GM18498 (cell line): Measurements from ENCODE around the gene CASS4.

Experiments used
- ATAC-seq: cut with Tn5 transposase; IDR thresholded peaks from one replicate; pipeline ENCODE4 v1.9.1; 2021; ENCODE audit warnings: mild to moderate bottlenecking, moderate library complexity; ENCODE audit not compliant: unreplicated experiment

Gene CASS4

GRCh38 chr20:56442389-56443365, 30.6 kb downstream of the CASS4 start:
- ATAC-seq: no peak

- no peak for ATAC-seq
Observed at GRCh38 chr20:56443654-56444540, 31.8 kb downstream of the CASS4 start.

- ATAC-seq: no peak
Observed at GRCh38 chr20:56445130-56445529, 33.1 kb downstream of the CASS4 start.

GRCh38 chr20:56445540-56445939, 33.5 kb downstream of the CASS4 start:
- ATAC-seq: no peak

GRCh38 chr20:56447227-56447626, 35.2 kb downstream of the CASS4 start:
- ATAC-seq: no peak

- no peak for ATAC-seq
Observed at GRCh38 chr20:56449459-56449858, 37.4 kb downstream of the CASS4 start.

- ATAC-seq: no peak
Observed at GRCh38 chr20:56451056-56451765, 39.2 kb downstream of the CASS4 start.

GRCh38 chr20:56453352-56453751, 41.3 kb downstream of the CASS4 start:
- peak; percentile 86 for ATAC-seq

GRCh38 chr20:56454754-56455153, 42.7 kb downstream of the CASS4 start:
- no peak for ATAC-seq

- no peak for ATAC-seq
Observed at GRCh38 chr20:56458206-56458821, 46.3 kb downstream of the CASS4 start.

- ATAC-seq: no peak
Observed at GRCh38 chr20:56460459-56460858, 48.4 kb downstream of the CASS4 start.

- ATAC-seq: no peak
Observed at GRCh38 chr20:56461576-56461975, 49.5 kb downstream of the CASS4 start.

GRCh38 chr20:56463428-56463827, 51.4 kb downstream of the CASS4 start:
- ATAC-seq: no peak

- ATAC-seq: peak; percentile 25
Observed at GRCh38 chr20:56465997-56466396, 53.9 kb downstream of the CASS4 start.

GRCh38 chr20:56467968-56468315, 55.9 kb downstream of the CASS4 start:
- peak; percentile 2 for ATAC-seq

- ATAC-seq: peak; percentile 99
Observed at GRCh38 chr20:56468316-56469076, 56.4 kb downstream of the CASS4 start, which contains the start of gene RTF2. RTF2 (plus strand) TSS chr20:56468627; CDS start chr20:56468698, 71 bp downstream.

- ATAC-seq: no peak
Observed at GRCh38 chr20:56469077-56469449, 57.0 kb downstream of the CASS4 start.

GRCh38 chr20:56483970-56484369, 71.9 kb downstream of the CASS4 start:
- ATAC-seq: no peak

- ATAC-seq: no peak
Observed at GRCh38 chr20:56487216-56487615, 75.2 kb downstream of the CASS4 start.

GRCh38 chr20:56488566-56488965, 76.5 kb downstream of the CASS4 start:
- no peak for ATAC-seq
